HepG2 (cell line): ENCODE data around the gene SBNO1. TPM values are rescaled to one million over a fixed set of nuclear protein-coding genes. Genes with fewer than 3 reads are reported as not detected.

Source experiments
- AGO2 ChIP-seq: fragments of 200-400 bp; formaldehyde crosslinking; optimal IDR thresholded peaks from 2 replicates; pipeline ENCODE3; 2017; ENCODE audit warnings: mild to moderate bottlenecking, low read depth, low read length, moderate library complexity
- ATF7-NPFF ChIP-seq: sonication (generic); formaldehyde crosslinking; IDR thresholded peaks from 2 replicates; pipeline ENCODE4 v1.8.1; 2023; ENCODE audit warnings: mild to moderate bottlenecking, low read depth, missing genetic modification reagents, moderate library complexity
- BORCS8-MEF2B ChIP-seq: sonication (generic); formaldehyde crosslinking; IDR thresholded peaks from 2 replicates; pipeline ENCODE4 v1.8.0; 2022; ENCODE audit warnings: mild to moderate bottlenecking, missing genetic modification reagents
- FOSL2 ChIP-seq: sonication (generic); formaldehyde crosslinking; IDR thresholded peaks from 2 replicates; pipeline ENCODE4 v1.4.0; 2020; ENCODE audit warnings: missing genetic modification reagents
- HIVEP1 ChIP-seq: sonication (generic); formaldehyde crosslinking; IDR thresholded peaks from 2 replicates; pipeline ENCODE4 v1.4.0; 2020; ENCODE audit warnings: mild to moderate bottlenecking, missing genetic modification reagents
- HMG20B ChIP-seq: conservative IDR thresholded peaks from 2 replicates; pipeline ENCODE4 v1.6.1; 2016; ENCODE audit warnings: missing genetic modification reagents, missing compliant biosample characterization
- HNF4A ChIP-seq: sonication (generic); formaldehyde crosslinking; IDR thresholded peaks from 2 replicates; pipeline ENCODE4 v1.4.0; 2020; ENCODE audit warnings: missing genetic modification reagents
- JARID2 ChIP-seq: sonication (generic); formaldehyde crosslinking; IDR thresholded peaks from 2 replicates; pipeline ENCODE4 v1.8.1; 2023; ENCODE audit warnings: missing genetic modification reagents, inconsistent platforms; ENCODE audit not compliant: insufficient replicate concordance
- KLF6 ChIP-seq: IDR thresholded peaks from 2 replicates; pipeline ENCODE4 v1.8.0; 2016; ENCODE audit warnings: missing biosample characterization, missing genetic modification reagents
- MBNL3 ChIP-seq: fragments of 250-450 bp; sonication (Bioruptor Pico); conservative IDR thresholded peaks from 2 replicates; pipeline ENCODE4 v1.8.0; 2022; ENCODE audit warnings: mild to moderate bottlenecking, inconsistent platforms
- MLX ChIP-seq: IDR thresholded peaks from 2 replicates; pipeline ENCODE4 v1.6.1; 2016
- MTERF4 ChIP-seq: sonication (generic); formaldehyde crosslinking; IDR thresholded peaks from 2 replicates; pipeline ENCODE4 v1.8.0; 2023; ENCODE audit warnings: mild to moderate bottlenecking, missing genetic modification reagents
- MXD3 ChIP-seq: IDR thresholded peaks from 2 replicates; pipeline ENCODE4 v1.6.1; 2016; ENCODE audit warnings: mild to moderate bottlenecking, missing biosample characterization, missing genetic modification reagents
- PATZ1 ChIP-seq: sonication (generic); formaldehyde crosslinking; IDR thresholded peaks from 2 replicates; pipeline ENCODE4 v1.4.0; 2020; ENCODE audit warnings: missing genetic modification reagents
- PHF8 ChIP-seq: sonication (generic); formaldehyde crosslinking; IDR thresholded peaks from 2 replicates; pipeline ENCODE4 v1.5.0; 2020; ENCODE audit warnings: missing genetic modification reagents
- POLR2G ChIP-seq: fragments of 200-400 bp; formaldehyde crosslinking; IDR thresholded peaks from 2 replicates; pipeline ENCODE4 v1.6.1; 2018; ENCODE audit warnings: mild to moderate bottlenecking, low read depth, low read length, moderate library complexity
- RXRA ChIP-seq: sonication (generic); formaldehyde crosslinking; IDR thresholded peaks from 2 replicates; pipeline ENCODE4 v1.5.1; 2020; ENCODE audit warnings: missing genetic modification reagents
- SP1 ChIP-seq, 2 experiments: fragments of 450-650 bp in 1 of 2; sonication (generic) in 1 of 2; formaldehyde crosslinking in 1 of 2; IDR thresholded peaks; 2 replicates each; pipeline versions ENCODE4 v1.4.0 to v1.6.1; 2016 to 2020; ENCODE audit warnings: missing genetic modification reagents in 1 of 2
- SRSF4 ChIP-seq: fragments of 200-400 bp; formaldehyde crosslinking; IDR thresholded peaks from one replicate; pipeline ENCODE4 v1.6.1; 2018; ENCODE audit warnings: mild to moderate bottlenecking, low read depth, low read length, moderate library complexity; ENCODE audit not compliant: poor library complexity, severe bottlenecking
- STAG1 ChIP-seq: sonication (generic); formaldehyde crosslinking; IDR thresholded peaks from 2 replicates; pipeline ENCODE4 v1.4.0; 2020; ENCODE audit warnings: missing genetic modification reagents
- TCF7L2 ChIP-seq: IDR thresholded peaks from 2 replicates; pipeline ENCODE4 v1.6.1; 2011; ENCODE audit warnings: mild to moderate bottlenecking, low read depth, low read length, moderate library complexity
- YEATS2 ChIP-seq: sonication (generic); formaldehyde crosslinking; IDR thresholded peaks from 2 replicates; pipeline ENCODE4 v1.4.0; 2020; ENCODE audit warnings: missing genetic modification reagents, borderline replicate concordance
- YEATS4 ChIP-seq: sonication (generic); formaldehyde crosslinking; IDR thresholded peaks from 2 replicates; pipeline ENCODE4 v1.4.0; 2020; ENCODE audit warnings: missing genetic modification reagents, borderline replicate concordance
- ZBTB20 ChIP-seq: sonication (generic); formaldehyde crosslinking; IDR thresholded peaks from 2 replicates; pipeline ENCODE4 v1.8.1; 2023; ENCODE audit warnings: missing genetic modification reagents, low read depth, mild to moderate bottlenecking, borderline replicate concordance
- ZIK1 ChIP-seq: sonication (generic); formaldehyde crosslinking; IDR thresholded peaks from 2 replicates; pipeline ENCODE4 v1.5.0; 2020; ENCODE audit warnings: mild to moderate bottlenecking, low read depth, missing genetic modification reagents, borderline replicate concordance
- ZNF24 ChIP-seq: fragments of 450-650 bp; IDR thresholded peaks from 2 replicates; pipeline ENCODE4 v1.6.1; 2017; ENCODE audit warnings: antibody characterized with exemption, mild to moderate bottlenecking
- ZNF549 ChIP-seq: sonication (generic); formaldehyde crosslinking; IDR thresholded peaks from 2 replicates; pipeline ENCODE4 v1.5.0; 2020; ENCODE audit warnings: missing genetic modification reagents
- ZNF746 ChIP-seq: sonication (generic); formaldehyde crosslinking; IDR thresholded peaks from 2 replicates; pipeline ENCODE4 v1.8.0; 2022; ENCODE audit warnings: mild to moderate bottlenecking, missing genetic modification reagents
- polyA plus RNA-seq, 8 experiments: library from polyadenylated mRNA; depleted of rRNA in 3 of 8; stranded (reverse) in 7 of 8; unstranded in 1 of 8; fragments of >200 nt; fragmentation: Illumina TruSeq in 4 of 8; extraction: Trizol in 4 of 8; gene quantifications; 2 replicates each; pipeline versions ENCODE4 v1.2.1 to v1.2.3, GENCODE V29; 2011 to 2016; ENCODE audit warnings: low read depth in 4 of 8, missing spikeins in 1 of 8, mixed read lengths in 1 of 8; ENCODE audit not compliant: insufficient read depth in 1 of 8
- total RNA-seq, 5 experiments: library from RNA; depleted of rRNA; stranded (reverse); fragments of >200 nt; fragmentation: Illumina TruSeq; extraction: Trizol; gene quantifications; 2 replicates each; pipeline ENCODE4 v1.2.3, GENCODE V29; 2016; ENCODE audit warnings: low read depth in 1 of 5

Gene SBNO1
- total and polyA plus RNA-seq, 2 of the 13 experiments (the other 11 are each of a cell fraction or from before 2014, with no cell fraction given), result 10.9 to 40.2 TPM

- TF ChIP-seq JARID2 (CRISPR knock-in tag) (no peak), MXD3 (CRISPR knock-in tag) (peak; percentile 42), HIVEP1 (CRISPR knock-in tag) (peak; percentile 33), ZNF24 (no peak), HNF4A (CRISPR knock-in tag) (no peak; the same call in 1 of the 2 replicates), ATF7-NPFF (CRISPR knock-in tag) (0 out of 2 replicates have a peak, but pooled peaks have one; percentile 43), YEATS4 (CRISPR knock-in tag) (peak; percentile 57; the same call in 1 of the 2 replicates), KLF6 (CRISPR knock-in tag) (no peak), AGO2 (peak; percentile 85), ZNF746 (CRISPR knock-in tag) (peak; percentile 33; the same call in 1 of the 2 replicates), SP1 (IDR thresholded peaks at IDR 0.05) (no peak), SP1 (CRISPR knock-in tag; IDR thresholded peaks at IDR 0.05) (no peak), YEATS2 (CRISPR knock-in tag) (0 out of 2 replicates have a peak, but pooled peaks have one; percentile 37), ZBTB20 (CRISPR knock-in tag) (peak; percentile 37; the same call in 1 of the 2 replicates), ZIK1 (CRISPR knock-in tag) (no peak; the same call in 1 of the 2 replicates), ZNF549 (CRISPR knock-in tag) (no peak), MLX (no peak), HMG20B (CRISPR knock-in tag) (no peak), POLR2G (peak; percentile 75), MBNL3 (CRISPR knock-in tag) (no peak), PATZ1 (CRISPR knock-in tag) (peak; percentile 67), RXRA (CRISPR knock-in tag) (peak; percentile 30), STAG1 (CRISPR knock-in tag) (peak; percentile 4; the same call in 1 of the 2 replicates), TCF7L2 (no peak), PHF8 (CRISPR knock-in tag) (peak; percentile 73), MTERF4 (CRISPR knock-in tag) (no peak), FOSL2 (no peak), BORCS8-MEF2B (CRISPR knock-in tag) (no peak), SRSF4 (no peak)
Measured at GRCh38 chr12:123389560-123390351, 25.1 kb upstream of the SBNO1 start (continued).
